Esophagus squamous epithelium (tissue), 4 donors: ENCODE data around the gene ADRA2A.

Experiments used
- CTCF ChIP-seq, 6 experiments: fragments of 450-650 bp in 4 of 6; fragments of 200-600 bp in 2 of 6; sonication (generic) in 2 of 6; IDR thresholded peaks; one replicate each; pipeline ENCODE4 v1.5.1; 2016 to 2019; ENCODE audit warnings: antibody characterized with exemption in 6 of 6, mild to moderate bottlenecking in 4 of 6, moderate library complexity in 4 of 6
- POLR2A ChIP-seq, 4 donors: fragments of 450-650 bp; IDR thresholded peaks; one replicate each; pipeline ENCODE4 v1.6.1; 2017; ENCODE audit warnings: antibody characterized with exemption in 4 of 4, mild to moderate bottlenecking in 4 of 4, moderate library complexity in 3 of 4

- TF ChIP-seq CTCF (IDR thresholded peaks at IDR 0.05) (no peak), POLR2A (IDR thresholded peaks at IDR 0.05) (no peak)
Observed at GRCh38 chr10:111089293-111089692, 12.5 kb downstream of the ADRA2A start.
